ENCODE results near the gene BACE1.

BACE1 gene

DNA sequence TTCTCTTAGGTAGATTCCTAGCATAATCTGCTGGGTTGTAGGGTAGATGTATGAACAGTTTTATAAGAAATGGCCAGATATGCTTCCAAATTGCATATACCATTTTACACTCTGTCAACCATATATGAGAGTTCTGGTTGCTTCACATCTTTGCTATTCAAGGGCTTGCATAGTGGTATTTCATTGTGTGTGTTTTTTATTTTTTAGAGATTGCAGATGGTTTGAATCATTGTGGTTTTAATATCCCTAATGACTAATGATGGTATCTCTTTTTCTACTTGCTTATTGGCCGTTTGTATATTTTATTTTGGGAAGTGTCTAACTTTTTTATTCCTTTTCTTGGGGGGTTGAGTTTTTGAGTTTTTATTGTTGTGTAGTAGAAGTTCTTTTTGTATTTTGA, 56.6 kb downstream of the BACE1 start:
- no peak for DNase-seq (ENCODE audit: low read depth)
- H3K4me3 ChIP-seq (ENCODE audit: low read depth, low read length) = no peak overlapping the region
- TF ChIP-seq, protein P1, sequence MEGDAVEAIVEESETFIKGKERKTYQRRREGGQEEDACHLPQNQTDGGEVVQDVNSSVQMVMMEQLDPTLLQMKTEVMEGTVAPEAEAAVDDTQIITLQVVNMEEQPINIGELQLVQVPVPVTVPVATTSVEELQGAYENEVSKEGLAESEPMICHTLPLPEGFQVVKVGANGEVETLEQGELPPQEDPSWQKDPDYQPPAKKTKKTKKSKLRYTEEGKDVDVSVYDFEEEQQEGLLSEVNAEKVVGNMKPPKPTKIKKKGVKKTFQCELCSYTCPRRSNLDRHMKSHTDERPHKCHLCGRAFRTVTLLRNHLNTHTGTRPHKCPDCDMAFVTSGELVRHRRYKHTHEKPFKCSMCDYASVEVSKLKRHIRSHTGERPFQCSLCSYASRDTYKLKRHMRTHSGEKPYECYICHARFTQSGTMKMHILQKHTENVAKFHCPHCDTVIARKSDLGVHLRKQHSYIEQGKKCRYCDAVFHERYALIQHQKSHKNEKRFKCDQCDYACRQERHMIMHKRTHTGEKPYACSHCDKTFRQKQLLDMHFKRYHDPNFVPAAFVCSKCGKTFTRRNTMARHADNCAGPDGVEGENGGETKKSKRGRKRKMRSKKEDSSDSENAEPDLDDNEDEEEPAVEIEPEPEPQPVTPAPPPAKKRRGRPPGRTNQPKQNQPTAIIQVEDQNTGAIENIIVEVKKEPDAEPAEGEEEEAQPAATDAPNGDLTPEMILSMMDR (IDR thresholded peaks at IDR 0.05; ENCODE audit: insufficient read depth, low read depth, low read length, missing control alignments) = no peak

DNA sequence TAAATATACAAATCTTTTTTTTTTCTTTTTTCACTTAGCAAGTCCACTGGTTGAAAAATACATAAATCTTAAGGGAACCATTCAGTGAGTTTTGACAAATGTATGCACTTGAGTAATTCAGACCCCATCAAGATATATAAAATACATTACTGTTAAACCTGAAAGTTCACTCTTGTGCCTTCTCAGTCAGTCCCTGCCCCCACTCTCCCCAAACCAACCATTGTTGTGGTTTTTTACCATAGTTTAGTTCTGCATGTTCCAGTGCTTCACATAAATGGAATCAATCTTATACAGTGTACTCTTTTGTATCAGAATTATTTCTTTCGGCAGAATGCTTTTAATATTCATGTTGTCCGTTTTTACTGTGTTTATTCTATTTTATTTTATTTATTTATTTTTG, 57.5 kb downstream of the BACE1 start:
- TF ChIP-seq, protein P1 (IDR thresholded peaks at IDR 0.05; ENCODE audit: insufficient read depth, low read depth, low read length, missing control alignments) = no peak
- no peak for DNase-seq (ENCODE audit: low read depth)
- H3K4me3 ChIP-seq (ENCODE audit: low read depth, low read length) = no peak overlapping the region

DNA sequence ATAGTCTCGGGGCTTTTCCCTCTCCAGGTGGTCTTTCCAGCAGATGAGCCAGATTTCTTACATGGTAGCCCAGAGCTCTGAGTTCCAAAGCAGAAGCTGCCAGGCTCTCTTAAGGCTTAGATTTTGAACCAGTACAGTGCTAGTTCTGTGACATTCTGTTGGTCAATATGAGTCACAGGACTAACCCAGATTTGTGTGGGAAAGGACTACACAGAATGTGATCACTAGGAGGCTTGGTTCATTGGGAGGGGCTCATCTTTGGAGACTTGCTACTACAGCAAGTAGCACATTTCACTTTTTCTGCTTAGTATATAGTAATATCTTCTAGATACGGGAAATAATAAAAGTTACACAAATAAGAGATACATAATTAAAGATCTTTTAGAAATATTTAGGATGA, 59.5 kb downstream of the BACE1 start:
- no peak for DNase-seq (ENCODE audit: low read depth)
- no peak overlapping the region for H3K4me3 ChIP-seq (ENCODE audit: low read depth, low read length)
- TF ChIP-seq, protein P1 (IDR thresholded peaks at IDR 0.05; ENCODE audit: insufficient read depth, low read depth, low read length, missing control alignments) = no peak

DNA sequence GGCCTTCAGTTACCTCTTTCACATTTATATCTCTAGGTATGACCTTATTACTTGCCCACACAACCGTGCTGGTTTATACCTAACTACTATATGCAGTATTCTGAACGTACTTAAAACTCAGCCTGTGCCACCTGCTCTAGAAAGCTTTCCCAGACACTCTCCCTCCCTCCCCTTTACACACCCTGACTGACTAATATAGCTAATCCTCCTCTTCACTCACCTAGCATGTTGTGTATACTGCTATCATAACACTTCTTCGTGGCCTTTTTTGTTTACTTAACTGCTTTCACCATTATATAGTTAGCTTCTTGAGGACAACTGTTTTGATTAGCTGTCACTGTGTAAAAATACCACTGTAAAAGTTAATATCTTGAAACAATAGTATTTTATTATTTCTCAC, 60.1 kb downstream of the BACE1 start:
- no peak overlapping the region for H3K4me3 ChIP-seq (ENCODE audit: low read depth, low read length)
- no peak for DNase-seq (ENCODE audit: low read depth)
- TF ChIP-seq, protein P1 (IDR thresholded peaks at IDR 0.05; ENCODE audit: insufficient read depth, low read depth, low read length, missing control alignments) = no peak

DNA sequence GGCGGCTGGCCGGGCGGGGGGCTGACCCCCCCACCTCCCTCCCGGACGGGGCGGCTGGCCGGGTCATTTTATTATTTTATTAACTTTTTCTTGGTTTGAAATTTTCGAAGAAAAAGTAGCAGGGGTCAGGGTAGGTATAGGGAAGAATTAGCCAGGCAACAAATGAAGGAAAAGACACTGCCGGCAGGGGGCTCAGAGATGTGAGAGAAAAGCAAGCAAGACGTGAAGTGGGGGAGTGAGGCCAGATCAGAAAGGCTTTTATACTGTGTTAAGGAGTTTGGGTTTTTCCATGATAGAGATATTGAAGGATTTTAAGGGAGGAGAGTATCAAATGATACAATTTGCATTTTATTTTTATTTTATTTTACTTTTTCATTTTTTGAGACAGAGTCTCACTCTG, 64.5 kb downstream of the BACE1 start:
- DNase-seq (ENCODE audit: low read depth) = no peak
- no peak overlapping the region for H3K4me3 ChIP-seq (ENCODE audit: low read depth, low read length)
- TF ChIP-seq, protein P1 (IDR thresholded peaks at IDR 0.05; ENCODE audit: insufficient read depth, low read depth, low read length, missing control alignments) = no peak

DNA sequence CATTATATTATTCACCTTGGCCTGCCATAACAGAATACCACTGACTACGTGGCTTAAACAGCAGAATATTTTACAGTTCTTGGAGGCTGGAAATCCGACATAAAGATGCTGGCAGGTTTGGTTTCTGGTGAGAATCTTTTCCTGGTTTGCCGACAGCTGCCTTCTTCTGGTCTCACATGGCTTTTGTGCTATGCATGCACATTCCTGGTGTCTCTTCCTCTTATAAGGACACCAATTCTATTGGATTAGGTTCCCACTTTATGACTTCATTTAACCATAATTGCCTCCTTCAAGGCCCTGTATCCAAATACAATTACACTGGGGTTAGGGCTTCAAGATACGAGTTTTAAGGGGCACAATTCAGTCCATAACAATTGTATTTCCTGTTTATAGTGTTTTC, 66.5 kb downstream of the BACE1 start:
- DNase-seq (ENCODE audit: low read depth) = no peak
- TF ChIP-seq, protein P1 (IDR thresholded peaks at IDR 0.05; ENCODE audit: insufficient read depth, low read depth, low read length, missing control alignments) = no peak
- no peak overlapping the region for H3K4me3 ChIP-seq (ENCODE audit: low read depth, low read length)

DNA sequence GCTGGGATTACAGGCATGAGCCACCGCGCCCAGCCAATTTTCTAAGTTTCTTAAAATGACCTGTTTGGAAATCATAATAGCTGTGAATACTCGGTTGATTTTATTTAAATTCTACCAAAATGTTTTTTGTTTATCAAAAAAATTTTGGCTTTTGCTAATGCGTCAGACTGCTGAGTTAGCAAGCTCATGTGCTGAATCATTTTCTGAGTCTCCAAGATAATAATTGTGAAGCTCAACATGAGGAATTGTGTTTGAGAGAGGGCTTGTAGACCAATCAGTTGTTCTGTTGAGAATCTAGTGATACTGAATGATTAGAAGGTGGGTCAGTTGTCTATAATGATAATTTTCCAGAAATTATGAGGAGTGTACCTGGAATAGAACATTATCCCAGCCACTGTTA, 67.7 kb downstream of the BACE1 start:
- TF ChIP-seq, protein P1 (IDR thresholded peaks at IDR 0.05; ENCODE audit: insufficient read depth, low read depth, low read length, missing control alignments) = no peak
- DNase-seq (ENCODE audit: low read depth) = no peak
- no peak overlapping the region for H3K4me3 ChIP-seq (ENCODE audit: low read depth, low read length)

All from GM12865 (cell line).